Activated CD4-positive, alpha-beta T cell treated with anti-CD3 and anti-CD28 coated beads, Interleukin-2, amount 50 U/mL, for 24 hours (primary cell): ENCODE results near the gene TMEM132D.
"Not testable (repeated sequence)": the region's sequence is repeated elsewhere in the genome, so short reads cannot be mapped to it uniquely, and the experiment has no call there.

Experiments used
- DNase-seq, 2 donors: peaks; one replicate each; pipeline ENCODE4 v3.0.0-alpha.2; 2020; ENCODE audit warnings: low read depth in 1 of 2, low spot score in 1 of 2

The TMEM132D gene

DNA sequence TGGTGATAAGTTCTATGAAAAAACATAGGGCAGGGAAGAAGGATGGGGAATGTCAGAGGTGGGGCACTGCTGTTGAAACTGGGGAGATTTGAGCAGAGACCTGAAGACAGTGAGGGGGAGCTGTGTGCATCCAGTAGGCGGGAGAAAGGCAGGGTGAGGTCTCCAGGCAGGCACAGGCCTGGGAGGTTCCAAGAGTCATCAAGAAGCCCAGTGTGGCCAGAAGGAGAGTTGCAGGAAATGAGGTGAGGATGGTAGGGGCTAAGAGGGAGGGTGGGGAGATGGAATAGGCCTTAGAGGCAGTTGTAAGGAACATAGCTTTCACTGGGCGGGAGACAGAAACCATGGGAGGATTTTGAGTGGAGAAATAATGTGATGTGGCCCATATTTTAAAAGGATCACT is 708.7 kb downstream of the TMEM132D start:
- no peak for DNase-seq

- no peak for DNase-seq
Observed at GRCh38 chr12:129193263-129193871, 710.5 kb downstream of the TMEM132D start.

GRCh38 chr12:129190827-129191226 is 713.0 kb downstream of the TMEM132D start:
- no peak for DNase-seq

DNA sequence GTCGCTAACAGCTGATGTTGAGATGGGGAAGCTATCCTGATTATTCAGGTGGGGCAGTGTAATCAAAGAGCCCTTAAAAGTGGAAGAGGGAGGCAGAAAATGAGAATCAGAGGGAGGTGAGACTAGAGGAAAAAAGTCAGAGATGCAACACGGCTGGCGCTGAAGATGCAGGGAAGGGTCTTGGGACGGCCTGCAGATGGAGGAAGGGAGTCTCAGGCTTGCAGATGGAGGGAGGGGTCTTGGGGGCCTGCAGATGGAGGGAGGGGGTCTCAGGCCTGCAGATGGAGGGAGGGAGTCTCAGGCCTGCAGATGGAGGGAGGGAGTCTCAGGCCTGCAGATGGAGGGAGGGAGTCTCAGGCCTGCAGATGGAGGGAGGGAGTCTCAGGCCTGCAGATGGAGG is 713.9 kb downstream of the TMEM132D start:
- DNase-seq: not testable (repeated sequence)

DNA sequence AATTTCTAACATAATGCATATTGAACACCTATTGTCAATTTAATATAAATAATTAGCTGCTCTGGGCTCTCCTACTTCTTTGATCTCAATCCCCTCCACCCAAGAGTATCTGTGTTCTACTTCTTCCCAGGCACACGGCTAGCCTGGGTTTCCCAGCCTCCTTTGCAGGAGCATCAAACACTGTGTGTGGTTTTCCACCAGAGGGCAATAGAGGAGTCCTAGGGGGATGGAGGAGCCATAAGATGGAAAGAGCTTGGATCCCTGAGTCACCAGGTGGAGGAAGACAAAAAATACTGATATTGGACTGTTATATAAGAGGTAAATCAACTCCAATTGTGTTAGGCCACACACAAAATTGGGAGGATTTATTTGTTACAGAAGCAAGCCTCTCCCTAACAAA is 716.9 kb downstream of the TMEM132D start:
- no peak for DNase-seq

DNA sequence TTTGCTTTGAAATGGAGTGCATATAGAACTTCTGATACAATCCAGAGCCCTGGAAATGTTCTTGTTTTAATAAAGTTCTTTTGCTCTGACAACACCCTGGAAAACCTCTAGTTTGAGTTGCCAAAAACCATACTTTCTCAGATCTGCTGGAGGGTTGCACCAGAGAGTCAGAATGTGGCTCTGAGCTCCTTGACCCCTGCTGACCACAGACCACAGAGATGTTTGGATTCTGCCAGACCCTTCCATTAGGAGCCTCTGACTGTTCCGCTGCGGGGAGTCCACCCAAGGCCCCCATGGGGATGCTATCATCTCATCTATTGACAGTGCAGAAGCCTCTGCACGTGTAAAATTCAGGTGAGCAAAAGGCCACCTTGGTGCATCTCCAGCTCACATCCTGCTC is 718.0 kb downstream of the TMEM132D start:
- DNase-seq: no peak

- no peak for DNase-seq
Observed at GRCh38 chr12:129184127-129184928, 719.5 kb downstream of the TMEM132D start.

DNA sequence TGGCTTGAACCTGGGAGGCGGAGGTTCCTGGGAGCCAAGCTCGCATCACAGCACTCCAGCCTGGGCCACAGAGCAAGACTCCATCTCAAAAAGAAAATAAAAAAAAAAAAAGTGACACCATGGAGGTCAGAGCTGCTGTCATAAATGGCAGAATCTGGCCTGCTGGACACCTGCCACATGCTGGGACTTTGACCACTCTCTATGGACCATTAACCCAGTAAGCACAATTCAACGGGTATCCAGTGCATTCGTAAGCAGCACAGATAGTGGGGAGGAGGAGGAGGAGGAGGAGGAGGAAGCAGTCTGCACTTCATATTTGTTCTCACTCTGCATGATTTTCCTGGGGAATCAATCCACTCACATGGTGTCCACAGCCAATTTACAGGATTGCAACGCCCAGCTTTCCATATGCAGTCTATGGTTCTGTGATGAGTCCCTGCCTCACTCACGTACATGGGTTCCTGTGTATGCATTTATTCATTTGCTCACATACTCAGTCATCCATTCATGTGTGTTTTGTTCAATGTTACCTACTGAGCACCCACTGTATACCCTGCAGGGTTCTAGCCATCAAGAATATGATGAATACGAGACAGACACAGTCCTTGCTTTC is 723.8 kb downstream of the TMEM132D start:
- no peak for DNase-seq

DNA sequence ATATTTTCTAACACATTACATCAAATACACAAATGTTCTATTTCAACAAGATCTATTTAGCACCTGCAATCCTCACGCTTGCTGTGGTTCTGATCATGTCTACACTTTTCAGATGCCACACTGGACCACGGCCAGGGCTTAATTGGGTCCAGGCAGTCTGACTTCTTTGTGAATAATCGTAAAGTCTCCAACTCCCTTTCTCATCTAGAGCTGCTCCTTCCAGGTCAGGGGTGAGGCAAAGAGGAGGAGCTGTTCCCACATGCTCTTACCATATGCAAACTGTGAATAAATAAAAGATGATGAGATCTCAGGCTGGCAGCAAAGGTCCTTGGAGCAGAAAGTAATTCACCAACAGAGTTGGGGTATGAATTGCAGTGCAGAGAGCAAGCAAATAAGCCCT is 733.9 kb downstream of the TMEM132D start:
- DNase-seq: no peak

- no peak for DNase-seq
Observed at GRCh38 chr12:129163861-129164260, 740.0 kb downstream of the TMEM132D start.

- no peak for DNase-seq
Observed at GRCh38 chr12:129163461-129163860, 740.4 kb downstream of the TMEM132D start.

DNA sequence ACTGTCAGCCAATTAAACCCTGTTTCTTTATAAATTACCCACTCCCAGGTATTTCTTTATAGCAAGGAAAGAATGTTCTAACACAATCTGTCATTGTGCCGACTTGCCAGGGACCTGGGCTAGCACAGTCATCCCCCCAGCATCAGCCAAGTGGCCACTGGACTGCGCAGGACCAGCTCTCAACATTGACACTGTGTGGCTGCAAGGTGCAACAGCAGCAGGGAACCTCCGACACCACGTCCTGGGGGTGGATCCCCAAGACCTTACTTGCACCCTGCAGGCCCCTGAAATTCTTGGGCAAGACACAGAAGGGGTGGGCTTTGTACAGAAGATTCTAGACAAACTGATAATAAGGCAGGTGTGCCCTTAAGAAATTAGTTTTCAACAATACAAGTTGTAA is 741.0 kb downstream of the TMEM132D start:
- no peak for DNase-seq

- no peak for DNase-seq
Observed at GRCh38 chr12:129161511-129161910, 742.3 kb downstream of the TMEM132D start.

DNA sequence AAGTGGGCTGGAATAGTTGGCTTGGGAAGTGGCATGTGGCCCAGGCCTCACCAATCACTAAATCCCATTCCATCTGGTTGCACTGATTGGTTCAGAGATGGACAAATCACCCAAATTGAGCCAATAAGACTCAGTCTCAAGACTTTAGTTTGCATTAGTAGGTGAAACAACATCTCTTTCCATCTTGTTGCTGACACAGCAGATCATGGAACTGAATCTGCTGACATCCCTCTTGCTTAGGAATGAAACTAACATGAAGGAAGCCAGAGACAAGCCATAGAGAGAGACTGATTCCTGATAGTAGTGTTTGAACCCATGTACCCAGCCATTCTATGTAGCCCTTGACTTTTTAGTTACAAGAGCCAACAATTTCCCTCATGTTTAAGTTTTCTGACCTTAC is 743.5 kb downstream of the TMEM132D start:
- no peak for DNase-seq

- DNase-seq: no peak
Observed at GRCh38 chr12:129152351-129153104, 751.3 kb downstream of the TMEM132D start.

- DNase-seq: no peak
Observed at GRCh38 chr12:129150721-129151120, 753.1 kb downstream of the TMEM132D start.

DNA sequence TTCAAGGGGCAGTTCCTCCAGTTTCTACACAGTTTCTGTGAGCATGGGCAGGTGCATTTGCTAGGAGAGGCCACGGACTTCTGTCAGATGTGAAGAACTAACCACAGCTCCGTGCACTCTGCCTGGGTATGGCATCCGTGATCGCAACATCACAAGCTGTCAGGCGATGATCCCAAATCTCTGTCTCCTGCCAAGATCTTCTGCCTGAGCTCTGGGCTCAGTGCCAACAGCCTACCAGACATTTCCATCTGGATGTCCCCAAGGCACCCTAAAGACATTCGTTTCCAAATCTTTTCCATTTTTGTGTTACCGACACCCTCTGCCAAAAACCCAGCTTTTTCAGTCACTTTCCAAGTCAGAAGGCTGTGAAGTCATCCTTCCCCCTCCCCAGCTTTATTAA is 758.4 kb downstream of the TMEM132D start:
- DNase-seq: no peak

- DNase-seq: no peak
Observed at GRCh38 chr12:129138776-129139175, 765.0 kb downstream of the TMEM132D start.

GRCh38 chr12:129136694-129137325 is 767.0 kb downstream of the TMEM132D start:
- DNase-seq: no peak

GRCh38 chr12:129127771-129128170 is 776.1 kb downstream of the TMEM132D start:
- no peak for DNase-seq

GRCh38 chr12:129127211-129127610 is 776.6 kb downstream of the TMEM132D start:
- no peak for DNase-seq
